Measurements from ENCODE around the gene PMP22.
"Not testable (repeated sequence)": the region's sequence is repeated elsewhere in the genome, so short reads cannot be mapped to it uniquely, and the experiment has no call there.

Gene PMP22

GRCh38 chr17:15200574-15200973, 64.6 kb downstream of the PMP22 start:
- not testable (repeated sequence) for DNase-seq

DNA sequence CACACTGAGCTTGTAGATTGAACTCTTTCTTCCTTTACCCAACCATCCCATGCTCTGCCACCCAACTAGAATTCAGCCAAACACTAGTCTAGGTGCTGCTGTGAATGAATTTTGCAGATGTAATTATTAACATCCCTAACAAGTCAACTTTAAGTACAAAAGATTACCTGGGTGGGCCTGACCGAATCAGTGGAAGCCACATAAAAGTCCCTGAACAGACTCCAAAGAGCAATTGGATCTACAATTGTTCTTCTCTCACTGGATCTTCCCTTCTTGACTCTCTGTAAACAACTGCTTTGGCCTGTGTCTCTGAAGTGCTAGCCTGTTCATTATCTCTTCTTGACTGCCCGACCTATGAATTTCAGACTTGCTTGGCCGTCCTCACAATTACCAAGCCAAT, 67.9 kb downstream of the PMP22 start:
- DNase-seq: no peak

GRCh38 chr17:15194859-15195277, 70.3 kb downstream of the PMP22 start:
- no peak for DNase-seq

DNA sequence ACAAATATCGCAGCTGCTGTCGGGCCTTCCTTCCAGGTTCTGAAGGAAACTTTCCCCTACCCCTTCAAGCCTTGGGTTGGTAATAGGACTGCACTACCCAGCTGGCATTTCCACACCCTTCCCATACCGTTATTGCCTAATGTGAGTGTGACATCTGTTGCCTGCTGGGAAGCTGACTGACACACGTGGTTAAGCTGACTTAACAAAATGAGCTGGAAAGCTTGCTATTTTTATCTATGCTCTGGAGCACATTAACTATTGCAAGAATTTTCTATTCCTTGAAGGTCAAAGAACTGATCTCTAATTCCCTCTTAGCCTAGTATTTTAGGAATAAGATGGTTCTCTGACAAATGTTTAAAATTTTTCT, 79.5 kb downstream of the PMP22 start:
- DNase-seq: no peak

DNA sequence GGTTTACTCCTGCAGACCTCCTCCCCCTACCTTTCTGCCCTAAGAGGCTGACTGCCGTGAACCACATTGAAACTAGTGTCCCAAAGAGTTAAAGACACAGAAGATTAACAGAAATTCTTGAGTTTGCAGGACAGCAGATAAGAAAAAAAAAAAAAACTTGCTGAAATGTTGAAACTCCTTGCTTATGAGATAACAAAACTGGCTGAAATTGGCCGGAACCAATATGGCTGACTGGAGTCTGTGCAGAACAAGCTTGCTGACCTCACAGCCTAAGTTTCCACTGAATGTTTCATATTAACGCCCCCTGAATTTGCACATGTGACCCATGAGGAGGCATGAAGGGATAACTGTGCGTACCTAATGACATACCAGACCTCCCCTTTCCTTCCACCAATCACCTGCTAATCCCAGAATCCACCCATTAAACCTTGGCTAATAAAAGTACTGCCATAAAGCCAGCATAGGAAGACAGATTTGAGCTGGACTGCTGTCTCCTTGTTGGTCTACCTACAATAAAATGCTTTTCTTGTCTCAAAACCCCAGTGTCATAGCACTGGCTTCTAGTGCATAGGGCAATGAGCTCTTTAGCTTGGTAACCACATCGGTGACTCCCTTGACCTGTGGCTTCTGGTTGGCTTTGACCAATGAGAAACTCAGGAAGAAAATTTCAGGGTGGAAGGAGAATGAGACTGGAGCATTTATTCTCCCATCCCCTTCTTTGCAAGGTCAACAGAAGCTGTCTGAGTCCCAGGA, 80.1 kb downstream of the PMP22 start:
- DNase-seq: no peak

- DNase-seq: no peak
Measured at GRCh38 chr17:15181816-15182215, 83.3 kb downstream of the PMP22 start.

GRCh38 chr17:15181333-15181732, 83.8 kb downstream of the PMP22 start:
- no peak for DNase-seq

GRCh38 chr17:15180121-15180561, 85.0 kb downstream of the PMP22 start:
- no peak for DNase-seq
